AG04450 (cell line): ENCODE measurements around the gene PTCD2. TPM values are rescaled to one million over a fixed set of nuclear protein-coding genes. Genes with fewer than 3 reads are reported as not detected.

Source experiments
- CTCF ChIA-PET: fragments of 300-600, 350-600 bp; formaldehyde crosslinking; extraction: SDS; loops from one replicate; lab custom pipeline; 2022; ENCODE audit warnings: antibody characterized with exemption, inconsistent platforms; lab: Charles Lee
- POLR2A ChIA-PET: fragments of 350-600 bp; formaldehyde crosslinking; extraction: SDS; loops from one replicate; lab custom pipeline; 2021; ENCODE audit warnings: antibody characterized with exemption, inconsistent platforms; lab: Yijun Ruan, JAX
- DNase-seq: peaks from one replicate; pipeline ENCODE4 v3.0.0-alpha.2; 2011; ENCODE audit warnings: low read depth, low spot score
- H3K27ac ChIP-seq: one replicate; pipeline ENCODE4 v1.5.1; 2012; ENCODE audit warnings: low read depth, low read length, control low read depth
- H3K27me3 ChIP-seq: one replicate; pipeline ENCODE4 v1.6.0; 2012; ENCODE audit warnings: low read length; ENCODE audit not compliant: control insufficient read depth, insufficient read depth
- H3K4me3 ChIP-seq: 2 replicates; pipeline ENCODE4 v1.5.1; 2011; ENCODE audit warnings: mild to moderate bottlenecking, low read depth, low read length, control low read depth
- H3K9me3 ChIP-seq: 2 replicates; pipeline ENCODE4 v1.5.1; 2012; ENCODE audit warnings: low read length; ENCODE audit not compliant: control insufficient read depth, insufficient read depth
- polyA plus RNA-seq: library from polyadenylated mRNA; depleted of rRNA; stranded (reverse); fragments of >200 nt; gene quantifications from 2 replicates; pipeline ENCODE4 v1.2.3, GENCODE V29; 2011
- TF ChIP-seq, protein P1 (sequence below): IDR thresholded peaks from 2 replicates; pipeline ENCODE4 v1.5.1; 2011; ENCODE audit warnings: low read depth, low read length, control low read depth, inconsistent platforms

Gene PTCD2
- polyA plus RNA-seq, 1 experiment = 13.9 TPM

DNA sequence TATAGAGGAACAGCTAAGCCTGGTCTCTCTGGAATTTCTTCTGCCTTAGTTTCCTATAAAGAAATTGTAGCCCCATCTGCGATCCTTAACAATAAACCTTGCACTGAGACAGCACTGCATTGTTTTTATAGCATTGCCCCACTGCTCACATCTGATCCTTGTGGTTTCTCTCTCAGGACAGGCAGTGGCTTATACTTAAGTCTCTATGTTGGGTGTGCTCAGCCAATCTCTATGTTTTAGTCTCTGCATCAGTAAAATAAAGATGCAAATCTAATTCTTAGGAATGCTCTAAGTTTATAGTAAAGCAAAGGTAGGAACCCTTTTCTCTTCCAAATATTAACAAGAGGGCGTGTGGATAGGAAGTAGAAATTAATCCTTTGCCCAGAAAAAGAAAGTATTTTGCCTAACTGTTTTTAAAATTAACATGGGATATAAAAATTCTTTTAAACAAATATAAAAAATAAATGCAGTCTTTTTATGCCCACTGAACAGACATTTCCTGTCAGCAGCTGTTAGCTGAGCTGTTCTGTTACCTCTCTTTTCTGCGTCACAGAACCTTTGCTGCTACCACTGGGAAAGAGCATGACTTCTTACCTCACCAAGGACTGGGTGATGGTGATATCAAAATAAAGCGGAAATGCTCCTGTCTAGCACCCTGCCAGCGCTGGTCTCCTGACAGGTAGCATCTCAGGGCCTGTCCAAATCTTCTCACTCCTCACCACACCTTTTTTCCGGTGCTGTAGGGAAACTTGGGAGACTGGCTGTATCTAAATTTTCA lies 29.6 kb upstream of the PTCD2 start:
- Histone ChIP-seq H3K4me3 (no peak overlapping the region), H3K27me3 (no peaks in the 10 kb centered on the region), H3K27ac (no peak overlapping the region), H3K9me3 (no peaks in the 10 kb centered on the region)
- ChIA-PET POLR2A (no interaction called here), CTCF (interaction anchor here (0.6 kb wide), 1 partner anchor 502 kb away, joined by 3 read pairs; no protein-coding TSS in a partner anchor)
- no peak for DNase-seq
- TF ChIP-seq, protein P1, sequence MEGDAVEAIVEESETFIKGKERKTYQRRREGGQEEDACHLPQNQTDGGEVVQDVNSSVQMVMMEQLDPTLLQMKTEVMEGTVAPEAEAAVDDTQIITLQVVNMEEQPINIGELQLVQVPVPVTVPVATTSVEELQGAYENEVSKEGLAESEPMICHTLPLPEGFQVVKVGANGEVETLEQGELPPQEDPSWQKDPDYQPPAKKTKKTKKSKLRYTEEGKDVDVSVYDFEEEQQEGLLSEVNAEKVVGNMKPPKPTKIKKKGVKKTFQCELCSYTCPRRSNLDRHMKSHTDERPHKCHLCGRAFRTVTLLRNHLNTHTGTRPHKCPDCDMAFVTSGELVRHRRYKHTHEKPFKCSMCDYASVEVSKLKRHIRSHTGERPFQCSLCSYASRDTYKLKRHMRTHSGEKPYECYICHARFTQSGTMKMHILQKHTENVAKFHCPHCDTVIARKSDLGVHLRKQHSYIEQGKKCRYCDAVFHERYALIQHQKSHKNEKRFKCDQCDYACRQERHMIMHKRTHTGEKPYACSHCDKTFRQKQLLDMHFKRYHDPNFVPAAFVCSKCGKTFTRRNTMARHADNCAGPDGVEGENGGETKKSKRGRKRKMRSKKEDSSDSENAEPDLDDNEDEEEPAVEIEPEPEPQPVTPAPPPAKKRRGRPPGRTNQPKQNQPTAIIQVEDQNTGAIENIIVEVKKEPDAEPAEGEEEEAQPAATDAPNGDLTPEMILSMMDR = no peak

- no peak overlapping the region for H3K27ac ChIP-seq
- ChIA-PET CTCF (no interaction called here), POLR2A (no interaction called here)
Measured at GRCh38 chr5:72291601-72292000, 28.6 kb upstream of the PTCD2 start.

GRCh38 chr5:72292411-72292810 lies 27.8 kb upstream of the PTCD2 start:
- TF ChIP-seq, protein P1 = no peak
- H3K27me3 ChIP-seq = no peaks in the 10 kb centered on the region
- DNase-seq = no peak
- CTCF ChIA-PET = interaction anchor here (0.6 to 1.6 kb wide), 2 partner anchors 16 kb away, joined by 5 to 6 read pairs; no protein-coding TSS in a partner anchor
- POLR2A ChIA-PET = interaction anchor here (0.7 kb wide), 1 partner anchor 334 kb away, joined by 7 read pairs; no protein-coding TSS in a partner anchor
- no peaks in the 10 kb centered on the region for H3K9me3 ChIP-seq
- H3K27ac ChIP-seq = no peak overlapping the region
- no peak overlapping the region for H3K4me3 ChIP-seq

More at GRCh38 chr5:72291601-72292000, 28.6 kb upstream of the PTCD2 start:
- Histone ChIP-seq H3K4me3 (no peak overlapping the region), H3K27me3 (no peaks in the 10 kb centered on the region), H3K9me3 (no peaks in the 10 kb centered on the region)
- TF ChIP-seq, protein P1 = no peak
- DNase-seq = no peak

GRCh38 chr5:72293495-72294055 lies 26.6 kb upstream of the PTCD2 start:
- ChIA-PET CTCF (interaction anchor here (1.6 kb wide), 1 partner anchor 15 kb away, joined by 6 read pairs; no protein-coding TSS in a partner anchor), POLR2A (no interaction called here)
- no peak for DNase-seq
- Histone ChIP-seq H3K9me3 (no peaks in the 10 kb centered on the region), H3K27ac (no peak overlapping the region), H3K4me3 (no peak overlapping the region), H3K27me3 (no peaks in the 10 kb centered on the region)
- TF ChIP-seq, protein P1 = no peak

DNA sequence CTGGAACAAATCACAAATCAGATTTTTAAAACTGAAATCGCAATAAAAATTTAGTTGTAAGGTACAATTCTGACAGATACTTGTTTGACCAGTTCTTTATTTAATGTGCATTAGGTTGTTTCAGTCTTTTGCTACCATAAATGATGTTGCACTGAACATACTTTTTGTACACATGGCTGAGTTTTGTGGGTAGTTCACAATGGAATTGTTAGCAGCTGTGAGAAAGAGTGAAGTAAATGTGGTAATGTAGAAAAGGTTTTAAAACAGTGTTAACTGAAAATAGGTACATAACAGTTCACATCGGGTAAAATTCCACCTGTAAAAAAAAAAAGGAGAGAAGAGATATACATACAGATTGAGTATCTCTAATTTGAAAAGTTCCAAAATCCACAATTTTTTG lies 25.7 kb upstream of the PTCD2 start:
- no peaks in the 10 kb centered on the region for H3K9me3 ChIP-seq
- CTCF ChIA-PET = no interaction called here
- H3K27me3 ChIP-seq = no peaks in the 10 kb centered on the region
- no peak for DNase-seq
- no peak overlapping the region for H3K4me3 ChIP-seq
- POLR2A ChIA-PET = no interaction called here
- TF ChIP-seq, protein P1 = no peak
- no peak overlapping the region for H3K27ac ChIP-seq
